ENCODE data around the gene APOA5. TPM values are rescaled to one million over a fixed set of nuclear protein-coding genes. Genes with fewer than 3 reads are reported as not detected.

The APOA5 gene
- total and polyA plus RNA-seq, 2 of the 13 experiments (the other 11 are each of a cell fraction or from before 2014, with no cell fraction given), result 44.0 to 49.1 TPM

GRCh38 chr11:116835791-116836631 lies 44.3 kb upstream of the APOA5 start (continued):
- TF ChIP-seq ZNF362 (CRISPR knock-in tag; IDR thresholded peaks at IDR 0.05; ENCODE audit: borderline replicate concordance), result no peak
- no peak for TF ChIP-seq GABPA (IDR thresholded peaks at IDR 0.05; ENCODE audit: low read depth, low read length)
- no peak for TF ChIP-seq GABPA (CRISPR knock-in tag; IDR thresholded peaks at IDR 0.05; ENCODE audit: low read depth)
- no peak for TF ChIP-seq SNAPC4 (CRISPR knock-in tag; IDR thresholded peaks at IDR 0.05)
- TF ChIP-seq, protein P1, sequence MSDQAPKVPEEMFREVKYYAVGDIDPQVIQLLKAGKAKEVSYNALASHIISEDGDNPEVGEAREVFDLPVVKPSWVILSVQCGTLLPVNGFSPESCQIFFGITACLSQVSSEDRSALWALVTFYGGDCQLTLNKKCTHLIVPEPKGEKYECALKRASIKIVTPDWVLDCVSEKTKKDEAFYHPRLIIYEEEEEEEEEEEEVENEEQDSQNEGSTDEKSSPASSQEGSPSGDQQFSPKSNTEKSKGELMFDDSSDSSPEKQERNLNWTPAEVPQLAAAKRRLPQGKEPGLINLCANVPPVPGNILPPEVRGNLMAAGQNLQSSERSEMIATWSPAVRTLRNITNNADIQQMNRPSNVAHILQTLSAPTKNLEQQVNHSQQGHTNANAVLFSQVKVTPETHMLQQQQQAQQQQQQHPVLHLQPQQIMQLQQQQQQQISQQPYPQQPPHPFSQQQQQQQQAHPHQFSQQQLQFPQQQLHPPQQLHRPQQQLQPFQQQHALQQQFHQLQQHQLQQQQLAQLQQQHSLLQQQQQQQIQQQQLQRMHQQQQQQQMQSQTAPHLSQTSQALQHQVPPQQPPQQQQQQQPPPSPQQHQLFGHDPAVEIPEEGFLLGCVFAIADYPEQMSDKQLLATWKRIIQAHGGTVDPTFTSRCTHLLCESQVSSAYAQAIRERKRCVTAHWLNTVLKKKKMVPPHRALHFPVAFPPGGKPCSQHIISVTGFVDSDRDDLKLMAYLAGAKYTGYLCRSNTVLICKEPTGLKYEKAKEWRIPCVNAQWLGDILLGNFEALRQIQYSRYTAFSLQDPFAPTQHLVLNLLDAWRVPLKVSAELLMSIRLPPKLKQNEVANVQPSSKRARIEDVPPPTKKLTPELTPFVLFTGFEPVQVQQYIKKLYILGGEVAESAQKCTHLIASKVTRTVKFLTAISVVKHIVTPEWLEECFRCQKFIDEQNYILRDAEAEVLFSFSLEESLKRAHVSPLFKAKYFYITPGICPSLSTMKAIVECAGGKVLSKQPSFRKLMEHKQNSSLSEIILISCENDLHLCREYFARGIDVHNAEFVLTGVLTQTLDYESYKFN (CRISPR knock-in tag; conservative IDR thresholded peaks at IDR 0.05), result 0 out of 2 replicates have a peak, but pooled peaks have one; percentile 40
- TF ChIP-seq MXI1 (IDR thresholded peaks at IDR 0.05; ENCODE audit: borderline replicate concordance, low read depth, low read length), result peak; percentile 38; the same call in 1 of the 3 replicates
- TF ChIP-seq SUZ12 (IDR thresholded peaks at IDR 0.05; ENCODE audit: low read depth, low read length), result no peak
- TF ChIP-seq HNF4A (CRISPR knock-in tag; IDR thresholded peaks at IDR 0.05), result no peak
- TF ChIP-seq CBX1 (IDR thresholded peaks at IDR 0.05; ENCODE audit: low read depth), result no peak
- TF ChIP-seq CEBPB (IDR thresholded peaks at IDR 0.05; ENCODE audit: borderline replicate concordance, low read depth, low read length), result no peak
- TF ChIP-seq, protein P2, sequence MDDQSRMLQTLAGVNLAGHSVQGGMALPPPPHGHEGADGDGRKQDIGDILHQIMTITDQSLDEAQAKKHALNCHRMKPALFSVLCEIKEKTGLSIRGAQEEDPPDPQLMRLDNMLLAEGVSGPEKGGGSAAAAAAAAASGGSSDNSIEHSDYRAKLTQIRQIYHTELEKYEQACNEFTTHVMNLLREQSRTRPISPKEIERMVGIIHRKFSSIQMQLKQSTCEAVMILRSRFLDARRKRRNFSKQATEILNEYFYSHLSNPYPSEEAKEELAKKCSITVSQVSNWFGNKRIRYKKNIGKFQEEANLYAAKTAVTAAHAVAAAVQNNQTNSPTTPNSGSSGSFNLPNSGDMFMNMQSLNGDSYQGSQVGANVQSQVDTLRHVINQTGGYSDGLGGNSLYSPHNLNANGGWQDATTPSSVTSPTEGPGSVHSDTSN (CRISPR knock-in tag; IDR thresholded peaks at IDR 0.05; ENCODE audit: borderline replicate concordance), result no peak
- no peak for TF ChIP-seq GTF2F1 (IDR thresholded peaks at IDR 0.05; ENCODE audit: low read length)
- peak; percentile 60; the same call in 1 of the 2 replicates for TF ChIP-seq ZNF772 (CRISPR knock-in tag; IDR thresholded peaks at IDR 0.05)
- no peak for TF ChIP-seq ZFP41 (CRISPR knock-in tag; IDR thresholded peaks at IDR 0.05; ENCODE audit: borderline replicate concordance)
- TF ChIP-seq MED8 (CRISPR knock-in tag; IDR thresholded peaks at IDR 0.05; ENCODE audit: insufficient replicate concordance), result no peak
- no peak for TF ChIP-seq GZF1 (CRISPR knock-in tag; IDR thresholded peaks at IDR 0.05)
- peak; percentile 49; the same call in 1 of the 2 replicates for TF ChIP-seq MEIS1 (CRISPR knock-in tag; IDR thresholded peaks at IDR 0.05; ENCODE audit: borderline replicate concordance)
- TF ChIP-seq MBD4 (IDR thresholded peaks at IDR 0.05; ENCODE audit: borderline replicate concordance, low read length), result no peak
- TF ChIP-seq HHEX (CRISPR knock-in tag; IDR thresholded peaks at IDR 0.05), result no peak

All from HepG2 (cell line).